SK-N-SH (cell line): ENCODE data around the gene OAF.
"Not testable (repeated sequence)": the region's sequence is repeated elsewhere in the genome, so short reads cannot be mapped to it uniquely, and the experiment has no call there.

Source experiments
- CHD2 ChIP-seq: fragments of 150-350 bp; IDR thresholded peaks from 2 replicates; pipeline ENCODE4 v1.6.1; 2018; ENCODE audit warnings: low read length; ENCODE audit not compliant: partially characterized antibody
- EP300 ChIP-seq, 2 experiments: IDR thresholded peaks; 2 replicates each; pipeline versions ENCODE4 v1.4.0 to v1.6.1; 2012; ENCODE audit warnings: borderline replicate concordance in 1 of 2, low read depth in 1 of 2, low read length in 1 of 2
- EZH2phosphoT487 ChIP-seq: fragments of 200-600 bp; sonication (generic); IDR thresholded peaks from 2 replicates; pipeline ENCODE4 v1.6.1; 2017; ENCODE audit warnings: low read depth, mixed run types, mild to moderate bottlenecking, antibody characterized with exemption, moderate library complexity, borderline replicate concordance
- GABPA ChIP-seq: IDR thresholded peaks from 2 replicates; pipeline ENCODE4 v1.4.0; 2012; ENCODE audit warnings: low read depth, mild to moderate bottlenecking
- MXI1 ChIP-seq: IDR thresholded peaks from 2 replicates; pipeline ENCODE4 v1.6.1; 2012; ENCODE audit warnings: mild to moderate bottlenecking, low read depth, low read length, improper control_type of control experiment
- RAD21 ChIP-seq: IDR thresholded peaks from 2 replicates; pipeline ENCODE4 v1.6.1; 2012; ENCODE audit warnings: mild to moderate bottlenecking, low read length
- TAF1 ChIP-seq: IDR thresholded peaks from 2 replicates; pipeline ENCODE4 v1.6.1; 2012; ENCODE audit warnings: low read depth, mild to moderate bottlenecking, low read length, moderate library complexity, borderline replicate concordance
- YY1 ChIP-seq: IDR thresholded peaks from 2 replicates; pipeline ENCODE4 v1.4.0; 2012; ENCODE audit warnings: low read depth, mild to moderate bottlenecking
- TF ChIP-seq, protein P1 (sequence below): fragments of 200-600 bp; sonication (generic); IDR thresholded peaks from 2 replicates; pipeline ENCODE4 v1.6.1; 2017; ENCODE audit warnings: antibody characterized with exemption, mild to moderate bottlenecking, moderate library complexity
- TF ChIP-seq, protein P2 (sequence below): IDR thresholded peaks from 2 replicates; pipeline ENCODE4; 2012
- TF ChIP-seq, protein P3 (sequence below): IDR thresholded peaks from 2 replicates; pipeline ENCODE4 v1.6.1; 2012; ENCODE audit warnings: mild to moderate bottlenecking, low read depth, low read length, moderate library complexity

DNA sequence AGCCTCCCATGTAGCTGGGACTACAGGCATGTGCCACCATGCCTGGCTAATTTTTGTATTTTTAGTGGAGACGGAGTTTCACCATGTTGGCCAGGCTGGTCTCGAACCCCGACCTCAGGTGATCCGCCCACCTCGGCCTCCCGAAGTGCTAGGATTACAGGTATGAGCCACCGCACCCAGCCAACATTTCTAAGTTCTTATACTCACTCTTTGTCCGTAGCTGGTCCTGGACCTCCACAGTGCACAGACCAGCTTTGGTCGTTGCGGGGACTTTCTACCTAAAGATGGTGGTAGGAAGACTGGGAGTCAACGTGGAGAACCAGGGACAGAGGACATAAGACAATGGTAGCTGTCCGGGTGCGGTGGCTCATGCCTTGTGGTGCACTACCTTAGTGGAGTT lies 42.5 kb downstream of the OAF start:
- not testable (repeated sequence) for TF ChIP-seq EP300 (IDR thresholded peaks at IDR 0.05; ENCODE audit: borderline replicate concordance in 1 of 2, low read depth in 1 of 2, low read length in 1 of 2); YY1; GABPA; EZH2phosphoT487; RAD21; TAF1; MXI1; CHD2
- TF ChIP-seq, protein P1, sequence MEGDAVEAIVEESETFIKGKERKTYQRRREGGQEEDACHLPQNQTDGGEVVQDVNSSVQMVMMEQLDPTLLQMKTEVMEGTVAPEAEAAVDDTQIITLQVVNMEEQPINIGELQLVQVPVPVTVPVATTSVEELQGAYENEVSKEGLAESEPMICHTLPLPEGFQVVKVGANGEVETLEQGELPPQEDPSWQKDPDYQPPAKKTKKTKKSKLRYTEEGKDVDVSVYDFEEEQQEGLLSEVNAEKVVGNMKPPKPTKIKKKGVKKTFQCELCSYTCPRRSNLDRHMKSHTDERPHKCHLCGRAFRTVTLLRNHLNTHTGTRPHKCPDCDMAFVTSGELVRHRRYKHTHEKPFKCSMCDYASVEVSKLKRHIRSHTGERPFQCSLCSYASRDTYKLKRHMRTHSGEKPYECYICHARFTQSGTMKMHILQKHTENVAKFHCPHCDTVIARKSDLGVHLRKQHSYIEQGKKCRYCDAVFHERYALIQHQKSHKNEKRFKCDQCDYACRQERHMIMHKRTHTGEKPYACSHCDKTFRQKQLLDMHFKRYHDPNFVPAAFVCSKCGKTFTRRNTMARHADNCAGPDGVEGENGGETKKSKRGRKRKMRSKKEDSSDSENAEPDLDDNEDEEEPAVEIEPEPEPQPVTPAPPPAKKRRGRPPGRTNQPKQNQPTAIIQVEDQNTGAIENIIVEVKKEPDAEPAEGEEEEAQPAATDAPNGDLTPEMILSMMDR = not testable (repeated sequence)
- TF ChIP-seq, protein P2, sequence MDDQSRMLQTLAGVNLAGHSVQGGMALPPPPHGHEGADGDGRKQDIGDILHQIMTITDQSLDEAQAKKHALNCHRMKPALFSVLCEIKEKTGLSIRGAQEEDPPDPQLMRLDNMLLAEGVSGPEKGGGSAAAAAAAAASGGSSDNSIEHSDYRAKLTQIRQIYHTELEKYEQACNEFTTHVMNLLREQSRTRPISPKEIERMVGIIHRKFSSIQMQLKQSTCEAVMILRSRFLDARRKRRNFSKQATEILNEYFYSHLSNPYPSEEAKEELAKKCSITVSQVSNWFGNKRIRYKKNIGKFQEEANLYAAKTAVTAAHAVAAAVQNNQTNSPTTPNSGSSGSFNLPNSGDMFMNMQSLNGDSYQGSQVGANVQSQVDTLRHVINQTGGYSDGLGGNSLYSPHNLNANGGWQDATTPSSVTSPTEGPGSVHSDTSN = not testable (repeated sequence)
- TF ChIP-seq, protein P3, sequence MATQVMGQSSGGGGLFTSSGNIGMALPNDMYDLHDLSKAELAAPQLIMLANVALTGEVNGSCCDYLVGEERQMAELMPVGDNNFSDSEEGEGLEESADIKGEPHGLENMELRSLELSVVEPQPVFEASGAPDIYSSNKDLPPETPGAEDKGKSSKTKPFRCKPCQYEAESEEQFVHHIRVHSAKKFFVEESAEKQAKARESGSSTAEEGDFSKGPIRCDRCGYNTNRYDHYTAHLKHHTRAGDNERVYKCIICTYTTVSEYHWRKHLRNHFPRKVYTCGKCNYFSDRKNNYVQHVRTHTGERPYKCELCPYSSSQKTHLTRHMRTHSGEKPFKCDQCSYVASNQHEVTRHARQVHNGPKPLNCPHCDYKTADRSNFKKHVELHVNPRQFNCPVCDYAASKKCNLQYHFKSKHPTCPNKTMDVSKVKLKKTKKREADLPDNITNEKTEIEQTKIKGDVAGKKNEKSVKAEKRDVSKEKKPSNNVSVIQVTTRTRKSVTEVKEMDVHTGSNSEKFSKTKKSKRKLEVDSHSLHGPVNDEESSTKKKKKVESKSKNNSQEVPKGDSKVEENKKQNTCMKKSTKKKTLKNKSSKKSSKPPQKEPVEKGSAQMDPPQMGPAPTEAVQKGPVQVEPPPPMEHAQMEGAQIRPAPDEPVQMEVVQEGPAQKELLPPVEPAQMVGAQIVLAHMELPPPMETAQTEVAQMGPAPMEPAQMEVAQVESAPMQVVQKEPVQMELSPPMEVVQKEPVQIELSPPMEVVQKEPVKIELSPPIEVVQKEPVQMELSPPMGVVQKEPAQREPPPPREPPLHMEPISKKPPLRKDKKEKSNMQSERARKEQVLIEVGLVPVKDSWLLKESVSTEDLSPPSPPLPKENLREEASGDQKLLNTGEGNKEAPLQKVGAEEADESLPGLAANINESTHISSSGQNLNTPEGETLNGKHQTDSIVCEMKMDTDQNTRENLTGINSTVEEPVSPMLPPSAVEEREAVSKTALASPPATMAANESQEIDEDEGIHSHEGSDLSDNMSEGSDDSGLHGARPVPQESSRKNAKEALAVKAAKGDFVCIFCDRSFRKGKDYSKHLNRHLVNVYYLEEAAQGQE = not testable (repeated sequence)
